ES-I3 (cell line): ENCODE measurements around the gene ARID1A.
"Not testable (repeated sequence)": the region's sequence is repeated elsewhere in the genome, so short reads cannot be mapped to it uniquely, and the experiment has no call there.

Experiments used
- H3K36me3 ChIP-seq: 2 replicates; pipeline ENCODE4 v1.6.1; 2013; ENCODE audit warnings: mild to moderate bottlenecking, low read length, control low read depth, moderate library complexity; ENCODE audit not compliant: insufficient read depth
- H3K4me1 ChIP-seq: 2 replicates; pipeline ENCODE4 v1.6.1; 2013; ENCODE audit warnings: mild to moderate bottlenecking, control low read depth, low read length; ENCODE audit not compliant: insufficient read depth
- H3K9ac ChIP-seq: 2 replicates; pipeline ENCODE4 v1.6.1; 2013; ENCODE audit warnings: low read depth, mild to moderate bottlenecking, low read length, moderate library complexity
- H3K9me3 ChIP-seq: 2 replicates; pipeline ENCODE4 v1.6.1; 2013; ENCODE audit warnings: mild to moderate bottlenecking, low read length, moderate library complexity; ENCODE audit not compliant: control insufficient read depth, insufficient read depth

The ARID1A gene

GRCh38 chr1:26788515-26788785 lies 92.6 kb downstream of the ARID1A start:
- Histone ChIP-seq H3K4me1 (peaks cover 15% of the 10 kb centered on the region), H3K9ac (peak overlapping the region; percentile 89), H3K9me3 (no peaks in the 10 kb centered on the region), H3K36me3 (peaks cover 4% of the 10 kb centered on the region; the same call in 1 of the 2 replicates)

- peaks cover 4% of the 10 kb centered on the region; the same call in 1 of the 2 replicates for H3K36me3 ChIP-seq
- H3K9me3 ChIP-seq = no peaks in the 10 kb centered on the region
- peaks cover 15% of the 10 kb centered on the region for H3K4me1 ChIP-seq
- H3K9ac ChIP-seq = peak overlapping the region; percentile 89
These were observed 93.2 kb downstream of the ARID1A start for GRCh38 chr1:26788836-26789611.

GRCh38 chr1:26789612-26789865 lies 93.7 kb downstream of the ARID1A start:
- H3K4me1 ChIP-seq = peaks cover 15% of the 10 kb centered on the region
- H3K36me3 ChIP-seq = peaks cover 4% of the 10 kb centered on the region; the same call in 1 of the 2 replicates
- H3K9ac ChIP-seq = no peak overlapping the region
- H3K9me3 ChIP-seq = no peaks in the 10 kb centered on the region

GRCh38 chr1:26789931-26790330 lies 94.1 kb downstream of the ARID1A start:
- peaks cover 4% of the 10 kb centered on the region; the same call in 1 of the 2 replicates for H3K36me3 ChIP-seq
- H3K4me1 ChIP-seq = peaks cover 15% of the 10 kb centered on the region
- H3K9me3 ChIP-seq = no peaks in the 10 kb centered on the region
- no peak overlapping the region for H3K9ac ChIP-seq

GRCh38 chr1:26790551-26790953 lies 94.7 kb downstream of the ARID1A start:
- Histone ChIP-seq H3K4me1 (peaks cover 15% of the 10 kb centered on the region), H3K9ac (no peak overlapping the region), H3K9me3 (no peaks in the 10 kb centered on the region), H3K36me3 (peaks cover 4% of the 10 kb centered on the region; the same call in 1 of the 2 replicates)

- Histone ChIP-seq H3K4me1 (peaks cover 10% of the 10 kb centered on the region), H3K9me3 (no peaks in the 10 kb centered on the region), H3K36me3 (peaks cover 4% of the 10 kb centered on the region; the same call in 1 of the 2 replicates), H3K9ac (no peak overlapping the region)
These were observed 95.3 kb downstream of the ARID1A start for GRCh38 chr1:26791148-26791547.

GRCh38 chr1:26791626-26792025 lies 95.8 kb downstream of the ARID1A start:
- H3K9me3 ChIP-seq = no peaks in the 10 kb centered on the region
- no peak overlapping the region for H3K9ac ChIP-seq
- H3K36me3 ChIP-seq = peaks cover 4% of the 10 kb centered on the region; the same call in 1 of the 2 replicates
- peaks cover 5% of the 10 kb centered on the region for H3K4me1 ChIP-seq

- H3K36me3 ChIP-seq = peaks cover 4% of the 10 kb centered on the region; the same call in 1 of the 2 replicates
- H3K9me3 ChIP-seq = no peaks in the 10 kb centered on the region
- no peaks in the 10 kb centered on the region for H3K4me1 ChIP-seq
- no peak overlapping the region for H3K9ac ChIP-seq
These were observed 97.1 kb downstream of the ARID1A start for GRCh38 chr1:26792924-26793323.

GRCh38 chr1:26794391-26794790 lies 98.6 kb downstream of the ARID1A start:
- Histone ChIP-seq H3K4me1 (0 out of 2 replicates have a peak, but pooled peaks cover 4% of the 10 kb centered on the region), H3K36me3 (peaks cover 7% of the 10 kb centered on the region; the same call in 1 of the 2 replicates), H3K9me3 (no peaks in the 10 kb centered on the region), H3K9ac (no peak overlapping the region)

GRCh38 chr1:26797627-26798026 lies 101.8 kb downstream of the ARID1A start:
- H3K9ac ChIP-seq = no peak overlapping the region
- peaks cover 14% of the 10 kb centered on the region for H3K4me1 ChIP-seq
- H3K9me3 ChIP-seq = no peaks in the 10 kb centered on the region
- H3K36me3 ChIP-seq = peaks cover 7% of the 10 kb centered on the region; the same call in 1 of the 2 replicates

GRCh38 chr1:26799479-26800142 lies 103.8 kb downstream of the ARID1A start:
- Histone ChIP-seq H3K36me3 (peaks cover 4% of the 10 kb centered on the region; the same call in 1 of the 2 replicates), H3K9ac (no peak overlapping the region), H3K9me3 (no peaks in the 10 kb centered on the region), H3K4me1 (peaks cover 14% of the 10 kb centered on the region)

- not testable (repeated sequence) for H3K36me3 ChIP-seq, H3K9ac ChIP-seq, H3K9me3 ChIP-seq
- peaks cover 12% of the 10 kb centered on the region for H3K4me1 ChIP-seq
These were observed 108.1 kb downstream of the ARID1A start for GRCh38 chr1:26803932-26804331.

GRCh38 chr1:26810105-26810504 lies 114.3 kb downstream of the ARID1A start:
- H3K4me1 ChIP-seq, H3K9me3 ChIP-seq, H3K36me3 ChIP-seq, H3K9ac ChIP-seq: not testable (repeated sequence)

- no peak overlapping the region for H3K9ac ChIP-seq
- H3K9me3 ChIP-seq = no peaks in the 10 kb centered on the region
- no peaks in the 10 kb centered on the region for H3K36me3 ChIP-seq
- H3K4me1 ChIP-seq = no peaks in the 10 kb centered on the region
These were observed 115.2 kb downstream of the ARID1A start for GRCh38 chr1:26811057-26811456.

- H3K9ac ChIP-seq = no peak overlapping the region
- H3K4me1 ChIP-seq = no peaks in the 10 kb centered on the region
- H3K9me3 ChIP-seq = no peaks in the 10 kb centered on the region
- no peaks in the 10 kb centered on the region for H3K36me3 ChIP-seq
These were observed 115.9 kb downstream of the ARID1A start for GRCh38 chr1:26811708-26812107.
